GM23248 (cell line): ENCODE results near the gene CELSR1.

ENCODE experiments used
- EZH2 ChIP-seq: fragments of 200-600 bp; sonication (generic); IDR thresholded peaks from 2 replicates; pipeline ENCODE4 v1.6.1; 2018; ENCODE audit warnings: antibody characterized with exemption, mild to moderate bottlenecking; ENCODE audit not compliant: insufficient read depth, poor library complexity, severe bottlenecking
- EZH2phosphoT487 ChIP-seq: fragments of 200-600 bp; sonication (generic); IDR thresholded peaks from 2 replicates; pipeline ENCODE4 v1.6.1; 2018; ENCODE audit warnings: antibody characterized with exemption, moderate library complexity, mild to moderate bottlenecking, low read depth; ENCODE audit not compliant: insufficient read depth

GRCh38 chr22:46541536-46541935 is 4.1 kb upstream of the CELSR1 start:
- no peak for TF ChIP-seq EZH2
- no peak for TF ChIP-seq EZH2phosphoT487
